Uterus (tissue), 2 donors: Measurements from ENCODE around the gene SLC25A48.

ENCODE experiments used
- CTCF ChIP-seq, 4 experiments: fragments of 200-600 bp in 2 of 4; fragments of 450-650 bp in 2 of 4; sonication (generic) in 2 of 4; IDR thresholded peaks; one replicate each; pipeline ENCODE4 v1.5.1; 2016 to 2019; ENCODE audit warnings: antibody characterized with exemption in 4 of 4, mild to moderate bottlenecking in 2 of 4, moderate library complexity in 1 of 4
- POLR2A ChIP-seq, 2 donors: fragments of 450-650 bp; IDR thresholded peaks; one replicate each; pipeline ENCODE4 v1.6.1; 2016; ENCODE audit warnings: antibody characterized with exemption in 2 of 2, mild to moderate bottlenecking in 1 of 2, moderate library complexity in 1 of 2

- TF ChIP-seq CTCF (IDR thresholded peaks at IDR 0.05) (no peak), POLR2A (IDR thresholded peaks at IDR 0.05) (no peak)
Observed at GRCh38 chr5:135881244-135881643, 46.8 kb downstream of the SLC25A48 start.
